ENCODE results near the gene CCDC30. TPM values are rescaled to one million over a fixed set of nuclear protein-coding genes. Genes with fewer than 3 reads are reported as not detected.

Gene CCDC30
- total and polyA plus RNA-seq, 9 of the 15 experiments (the other 6 are each of a cell fraction or from before 2014, with no cell fraction given), result 0.05 to 0.91 (median 0.24) TPM

- TF ChIP-seq DACH1 (IDR thresholded peaks at IDR 0.05; ENCODE audit: partially characterized antibody), result no peak
- TF ChIP-seq SREBF1 (IDR thresholded peaks at IDR 0.05; ENCODE audit: borderline replicate concordance, low read depth, low read length), result no peak
- TF ChIP-seq CEBPG (CRISPR knock-in tag; IDR thresholded peaks at IDR 0.05), result no peak
- no peak for TF ChIP-seq CEBPG (tag; conservative IDR thresholded peaks at IDR 0.05 in 1 of 2, IDR thresholded peaks at IDR 0.05 in 1 of 2)
- TF ChIP-seq PHB2 (IDR thresholded peaks at IDR 0.05; ENCODE audit: low read depth), result no peak
- TF ChIP-seq ARID2 (IDR thresholded peaks at IDR 0.05), result no peak
- TF ChIP-seq BCLAF1 (IDR thresholded peaks at IDR 0.05; ENCODE audit: borderline replicate concordance in 1 of 2, control insufficient read depth in 1 of 2, low read depth in 2 of 2, low read length in 1 of 2), result 0 out of 4 replicates have a peak, but pooled peaks of 1 of the 2 experiments have one; percentile 46
- no peak; the same call in 1 of the 2 replicates for TF ChIP-seq ZNF165 (CRISPR knock-in tag; IDR thresholded peaks at IDR 0.05; ENCODE audit: borderline replicate concordance)
- no peak for TF ChIP-seq ZNF507 (tag; conservative IDR thresholded peaks at IDR 0.05)
- 0 out of 2 replicates have a peak, but pooled peaks have one; percentile 4 for TF ChIP-seq FOSL1 (tag; conservative IDR thresholded peaks at IDR 0.05)
- no peak for TF ChIP-seq ZHX1 (conservative IDR thresholded peaks at IDR 0.05; ENCODE audit: low read length)
- TF ChIP-seq KLF16 (IDR thresholded peaks at IDR 0.05), result no peak
- no peak for TF ChIP-seq SMAD3 (CRISPR knock-in tag; conservative IDR thresholded peaks at IDR 0.05)
- no peak for TF ChIP-seq ZNF77 (CRISPR knock-in tag; IDR thresholded peaks at IDR 0.05)
- TF ChIP-seq ZBTB5 (IDR thresholded peaks at IDR 0.05), result no peak
- peak; percentile 99 for TF ChIP-seq MYC (IDR thresholded peaks at IDR 0.05; ENCODE audit: low read depth, low read length)
- no peak for TF ChIP-seq MYC (CRISPR knock-in tag; IDR thresholded peaks at IDR 0.05; ENCODE audit: borderline replicate concordance, low read depth)
- TF ChIP-seq TEAD1 (CRISPR knock-in tag; IDR thresholded peaks at IDR 0.05), result peak in 1 of 2 experiments; percentile 54; a peak in 1 of 4 replicates
These were observed 219.8 kb downstream of the CCDC30 start (continued) for GRCh38 chr1:42682739-42683531.
